Effector CD4-positive, alpha-beta T cell (primary cell): ENCODE data around the gene HEXIM2.

Experiments used
- DNase-seq: peaks from one replicate; pipeline ENCODE4 v3.0.0-alpha.2; 2020

HEXIM2 gene

DNA sequence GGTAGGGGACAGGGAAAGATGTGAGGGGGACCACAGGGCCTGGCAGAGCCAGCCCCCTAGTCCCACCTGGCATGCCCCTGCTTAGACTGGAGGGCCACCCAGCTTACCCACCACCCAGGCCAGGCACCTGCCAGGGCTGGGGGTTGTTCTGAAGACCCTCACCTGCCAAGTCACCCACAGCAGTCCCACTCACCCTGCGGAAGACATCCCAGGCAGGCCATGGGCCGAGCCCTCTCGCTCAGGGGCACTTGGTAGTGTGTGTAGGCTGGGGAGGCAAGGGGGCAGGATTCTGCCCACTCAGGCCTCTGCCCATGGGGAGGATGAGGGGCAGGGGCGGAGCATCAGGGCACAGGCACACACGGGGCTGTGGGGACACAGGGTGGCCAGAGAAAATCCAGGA, 33.3 kb upstream of the HEXIM2 start:
- DNase-seq: no peak

GRCh38 chr17:45128989-45129388, 32.7 kb upstream of the HEXIM2 start:
- no peak for DNase-seq

DNA sequence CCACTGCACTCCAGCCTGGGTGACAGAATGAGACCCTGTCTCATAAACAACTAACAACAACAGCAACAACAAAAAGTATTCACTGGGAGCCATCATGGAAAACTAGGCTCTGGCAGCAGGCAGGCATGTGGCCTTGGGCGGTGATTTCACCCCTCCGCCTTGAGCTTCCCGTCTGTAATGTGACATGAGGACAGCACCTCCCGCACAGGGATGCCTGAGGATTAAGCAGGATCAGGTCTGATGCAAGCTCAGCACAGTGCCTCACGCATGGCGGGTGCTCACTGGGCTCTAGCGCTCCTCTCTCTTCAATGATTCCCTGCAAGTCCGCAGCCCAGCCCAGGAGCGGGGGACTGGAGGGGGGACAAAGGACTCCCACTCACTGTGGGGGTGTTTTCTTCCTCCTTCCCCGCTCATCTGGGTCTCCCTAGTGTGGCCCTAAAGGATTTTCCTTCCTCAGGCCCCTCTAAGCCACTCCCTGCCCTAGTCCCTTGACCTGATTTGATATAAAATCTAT, 32.2 kb upstream of the HEXIM2 start:
- DNase-seq: no peak

GRCh38 chr17:45129940-45130680, 31.6 kb upstream of the HEXIM2 start:
- no peak for DNase-seq

GRCh38 chr17:45130681-45131615, 30.7 kb upstream of the HEXIM2 start:
- no peak for DNase-seq

GRCh38 chr17:45131616-45132319, 29.9 kb upstream of the HEXIM2 start:
- peak; percentile 49 for DNase-seq

DNA sequence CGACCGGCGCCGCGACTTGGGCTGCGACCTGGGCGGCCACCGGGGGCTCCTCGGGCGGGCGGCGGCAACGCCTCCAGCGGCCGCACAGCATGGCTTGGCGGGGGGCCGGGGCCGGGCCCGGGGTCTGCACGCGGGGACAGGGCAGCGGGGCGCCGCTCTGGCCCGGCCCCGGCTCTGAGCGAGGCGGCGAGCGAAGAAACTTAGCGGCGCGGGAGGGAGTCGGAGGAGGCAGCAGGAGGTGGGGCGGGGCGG, 29.4 kb upstream of the HEXIM2 start, which contains the start of gene PLCD3:
Gene PLCD3 (minus strand): TSS at position 196 of the 252 bp plus-strand sequence. CDS start 105 bp downstream, at position 91.
- DNase-seq: no peak

DNA sequence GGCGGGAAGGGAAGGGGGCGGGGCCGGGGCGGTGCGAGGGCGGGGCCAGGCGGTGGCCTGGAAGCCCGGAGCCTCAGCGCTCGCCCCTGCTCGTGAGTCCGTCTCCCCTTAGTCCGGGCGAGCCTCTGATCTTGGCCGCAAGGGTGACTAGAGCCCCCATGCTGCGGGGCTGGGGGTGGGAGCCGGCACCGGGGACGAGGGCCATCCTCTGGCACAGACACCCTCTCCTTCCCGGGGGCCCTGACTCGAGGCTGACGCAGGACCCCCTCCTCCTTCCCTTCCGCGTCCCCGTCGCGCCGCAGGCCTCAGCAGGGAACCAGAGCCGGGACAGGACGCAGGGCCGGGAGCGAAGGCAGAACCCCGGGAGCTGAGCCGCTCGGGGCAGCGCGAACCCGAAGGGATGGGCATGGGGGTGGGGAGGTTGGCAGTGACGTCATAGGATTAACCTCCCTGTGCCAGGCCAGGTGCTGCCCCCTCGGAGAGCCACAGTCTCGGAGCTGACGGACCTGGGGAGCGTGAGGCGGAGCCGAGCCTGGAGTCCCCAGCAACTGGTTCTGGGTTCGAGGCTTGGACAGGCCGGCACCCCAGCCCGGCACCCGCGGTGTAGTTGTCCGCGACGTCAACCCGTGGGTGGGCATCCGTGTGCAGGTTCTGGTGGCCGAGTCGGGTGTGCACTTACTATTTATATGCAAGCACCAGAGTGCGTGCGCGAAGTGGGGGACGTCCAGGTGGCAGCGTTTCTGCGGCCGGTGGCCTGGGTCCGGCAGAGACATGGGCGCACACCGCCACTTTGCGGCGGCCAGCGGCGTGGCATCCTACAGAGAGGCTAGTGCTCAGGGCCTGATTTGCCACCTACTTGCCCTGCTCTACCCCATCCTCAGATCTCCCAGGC, 28.9 kb upstream of the HEXIM2 start:
- peak; percentile 60 for DNase-seq

DNA sequence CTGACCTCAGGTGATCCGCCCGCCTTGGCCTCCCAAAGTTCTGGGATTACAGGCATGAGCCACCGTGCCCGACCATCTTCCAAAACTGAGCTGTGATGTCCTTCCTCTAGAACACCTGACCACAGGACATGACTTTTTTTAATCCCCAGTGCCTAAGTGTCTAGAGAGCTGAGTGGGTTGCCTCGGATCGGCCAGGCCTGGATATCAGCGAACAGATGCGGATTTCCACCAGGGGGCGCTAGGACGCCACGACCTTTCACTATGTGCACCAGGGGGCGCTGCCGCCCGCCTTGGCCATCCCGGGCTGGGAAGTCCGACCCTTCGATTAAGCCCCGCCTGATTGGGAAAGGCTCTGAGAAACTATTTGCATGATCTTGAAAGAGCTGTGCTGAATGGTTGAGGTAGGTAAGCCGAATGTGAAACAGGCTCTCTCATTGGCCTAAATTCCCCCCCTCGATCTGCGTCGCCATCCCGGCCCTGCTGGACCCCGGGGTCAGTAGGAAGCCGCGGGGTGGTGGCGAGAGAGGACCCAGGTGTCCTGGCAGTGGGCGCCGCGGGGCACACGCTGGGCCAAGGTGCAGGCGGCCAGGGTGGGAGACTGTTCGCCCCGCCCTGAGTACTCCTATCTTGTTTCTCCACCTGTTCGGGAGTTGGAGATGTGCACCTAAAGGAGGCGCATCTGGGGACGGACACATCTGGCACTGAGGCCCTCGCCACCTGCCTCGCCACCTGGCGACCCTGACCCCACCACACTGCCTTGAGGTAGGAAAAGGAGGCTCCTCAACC, 26.3 kb upstream of the HEXIM2 start, which contains the start of gene ACBD4:
Gene ACBD4 (plus strand): TSS at position 496 of the 786 bp plus-strand sequence. CDS start 458 bp downstream, outside the sequence.
- DNase-seq: peak; percentile 98

DNA sequence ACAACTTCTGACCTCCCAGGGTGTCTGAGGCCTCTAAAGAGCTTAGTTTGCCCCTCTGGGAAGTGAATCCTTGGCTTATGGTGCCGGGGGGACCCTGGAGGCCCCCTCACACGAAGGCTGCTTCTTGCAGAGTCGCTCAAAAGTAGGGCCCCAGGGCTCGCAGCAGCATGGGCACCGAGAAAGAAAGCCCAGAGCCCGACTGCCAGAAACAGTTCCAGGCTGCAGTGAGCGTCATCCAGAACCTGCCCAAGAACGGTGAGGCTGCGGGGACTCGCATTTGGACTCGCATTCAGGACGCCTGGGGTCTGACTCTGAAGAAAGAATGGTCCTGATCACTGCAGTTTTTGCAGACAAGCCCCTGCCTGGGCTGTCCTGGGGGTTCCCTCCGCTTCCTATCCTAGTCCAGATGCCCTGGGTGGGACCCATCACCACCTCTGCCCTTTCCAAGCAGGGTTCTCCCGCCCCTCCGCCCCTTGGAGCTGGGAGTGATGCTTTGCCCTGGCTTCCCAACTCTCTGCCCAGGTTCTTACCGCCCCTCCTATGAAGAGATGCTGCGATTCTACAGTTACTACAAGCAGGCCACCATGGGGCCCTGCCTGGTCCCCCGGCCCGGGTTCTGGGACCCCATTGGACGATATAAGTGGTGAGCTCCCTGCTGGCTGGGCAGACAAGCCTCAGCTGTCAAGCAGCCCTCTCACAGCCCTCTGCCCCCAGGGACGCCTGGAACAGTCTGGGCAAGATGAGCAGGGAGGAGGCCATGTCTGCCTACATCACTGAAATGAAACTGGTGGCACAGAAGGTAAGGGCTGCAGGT, 25.5 kb upstream of the HEXIM2 start:
- DNase-seq: no peak

- no peak for DNase-seq
These were observed 24.7 kb upstream of the HEXIM2 start for GRCh38 chr17:45136846-45137560.

DNA sequence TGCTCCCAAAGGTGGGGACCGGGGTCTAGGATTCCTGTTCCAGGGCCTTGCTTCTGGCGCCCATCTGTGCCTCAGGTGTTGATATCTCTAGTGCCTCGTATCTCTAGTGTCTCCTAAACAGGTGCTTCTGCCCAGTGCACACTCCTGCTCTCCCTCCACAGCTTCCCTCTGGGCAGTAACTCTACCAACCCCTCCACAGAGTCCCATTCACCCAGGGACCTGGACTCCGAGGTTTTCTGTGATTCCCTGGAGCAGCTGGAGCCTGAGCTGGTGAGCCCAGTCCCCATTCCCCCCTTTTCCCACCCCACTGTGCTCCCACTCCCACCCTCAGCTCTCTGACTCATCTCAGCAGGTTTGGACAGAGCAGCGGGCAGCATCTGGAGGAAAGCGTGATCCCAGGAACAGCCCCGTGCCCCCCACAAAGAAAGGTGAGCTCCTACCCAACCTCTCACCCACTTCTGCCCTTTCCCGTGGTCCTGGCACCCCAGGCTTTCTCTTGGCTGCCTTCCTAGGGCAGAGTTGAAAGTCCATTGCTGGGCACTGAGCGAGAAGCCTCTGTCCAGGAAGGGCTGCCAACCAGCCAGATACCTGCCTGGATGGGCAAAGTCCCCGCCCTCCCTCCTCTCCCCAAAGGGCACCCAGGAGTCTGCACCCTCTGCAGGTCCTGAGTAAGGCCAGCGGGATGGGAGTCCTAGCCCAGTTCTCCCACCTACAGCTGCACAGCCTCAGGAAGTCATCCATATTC, 23.9 kb upstream of the HEXIM2 start:
- no peak for DNase-seq

- DNase-seq: no peak
These were observed 22.7 kb upstream of the HEXIM2 start for GRCh38 chr17:45138911-45139532.

- no peak for DNase-seq
These were observed 22.1 kb upstream of the HEXIM2 start for GRCh38 chr17:45139533-45139920.

DNA sequence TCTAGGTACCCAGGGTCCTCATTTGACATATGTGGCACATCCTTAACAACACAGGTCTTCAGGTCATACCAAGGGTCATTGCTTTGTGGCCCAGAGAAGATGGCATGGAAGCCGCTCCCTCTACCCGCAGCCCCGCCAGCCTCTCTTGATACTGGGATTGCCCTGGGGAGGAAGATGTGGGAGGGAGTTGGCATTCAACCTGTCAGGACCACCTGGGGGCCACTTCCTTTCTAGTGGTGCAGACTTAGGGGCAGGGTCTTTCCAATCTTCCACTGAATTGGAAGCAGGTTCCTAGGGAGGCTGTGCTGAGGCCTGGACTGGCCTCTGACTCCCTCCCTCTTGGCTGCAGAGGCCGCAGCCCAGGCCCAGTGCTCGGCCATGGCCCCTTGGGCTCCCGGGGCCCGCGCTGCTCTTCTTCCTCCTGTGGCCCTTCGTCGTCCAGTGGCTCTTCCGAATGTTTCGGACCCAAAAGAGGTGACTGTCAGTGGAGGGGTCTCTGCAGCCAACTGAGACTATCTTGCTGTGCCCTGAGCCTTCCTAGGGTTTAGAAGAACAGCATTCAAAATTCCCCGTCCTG, 18.5 kb upstream of the HEXIM2 start:
- no peak for DNase-seq

DNA sequence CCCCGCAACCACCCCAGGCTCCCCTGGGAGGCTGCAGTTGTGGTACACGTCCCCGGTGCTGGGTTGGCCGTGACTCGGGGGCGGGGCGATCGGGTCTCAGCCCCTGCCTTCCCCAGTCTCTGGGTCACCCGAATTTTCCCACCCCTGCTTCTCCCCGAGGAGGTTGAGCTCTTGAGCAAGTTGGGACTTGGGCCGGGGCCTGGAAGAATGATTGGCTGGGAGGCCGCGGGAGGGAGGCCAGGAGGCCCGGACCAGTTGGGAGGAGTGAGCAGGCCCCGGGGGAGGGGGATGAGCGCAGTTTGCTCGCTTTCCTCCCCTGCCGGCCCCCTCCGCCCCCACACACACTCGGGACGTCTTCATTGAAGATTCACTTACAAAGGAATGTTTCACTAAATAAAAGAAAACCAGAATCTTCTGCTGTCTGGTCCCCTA, 17.9 kb upstream of the HEXIM2 start:
- DNase-seq: no peak

GRCh38 chr17:45144199-45145034, 17.3 kb upstream of the HEXIM2 start:
- no peak for DNase-seq
